Measurements from ENCODE around the gene MPP1.

Gene MPP1

DNA sequence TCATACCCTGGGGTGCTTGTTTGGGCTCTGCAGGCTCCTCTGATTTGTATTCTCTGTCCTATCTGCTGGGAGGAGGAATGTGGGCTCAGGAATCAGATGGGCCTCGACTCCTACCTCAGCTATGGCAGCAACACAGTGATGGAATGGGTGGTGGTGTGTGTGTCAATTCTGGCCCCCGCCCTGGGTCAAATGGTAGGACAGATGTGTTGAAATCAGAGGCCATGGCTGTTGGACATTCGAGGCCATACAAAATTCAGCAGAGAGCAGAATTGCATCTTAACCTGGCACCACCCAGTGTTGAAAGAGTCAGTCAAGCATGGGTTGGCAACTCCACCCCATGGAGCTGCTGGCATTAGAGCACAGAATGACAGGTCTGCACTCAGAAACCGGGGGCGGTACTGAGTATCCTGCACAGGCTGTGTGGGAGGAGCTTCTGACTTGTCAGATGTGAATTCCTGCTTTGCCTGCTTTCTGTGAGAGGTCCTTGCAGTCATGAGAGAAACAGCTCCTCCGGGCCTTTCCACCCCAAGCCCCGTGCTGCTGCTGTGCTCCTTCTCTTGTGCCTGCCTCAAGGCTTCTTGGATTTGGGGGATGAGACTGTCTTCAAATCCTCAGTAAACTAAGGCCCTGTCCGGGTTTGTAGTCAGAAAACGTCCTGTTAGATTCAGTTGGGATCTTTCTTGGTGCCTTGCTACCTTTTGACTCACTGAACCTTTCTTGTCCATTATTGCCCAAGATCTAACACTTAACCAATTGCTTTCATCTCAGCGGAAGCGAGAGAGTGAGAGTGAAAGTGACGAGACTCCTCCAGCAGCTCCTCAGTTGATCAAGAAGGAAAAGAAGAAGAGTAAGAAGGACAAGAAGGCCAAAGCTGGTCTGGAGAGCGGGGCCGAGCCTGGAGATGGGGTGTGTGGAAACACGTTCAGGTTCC is 29.6 kb downstream of the MPP1 start:
- peak in 17 of 58 donors; percentile 1 to 65 (median 15) for DNase-seq

- DNase-seq = no peak
Measured at GRCh38 chrX:154774622-154775021, 30.7 kb downstream of the MPP1 start.

DNA sequence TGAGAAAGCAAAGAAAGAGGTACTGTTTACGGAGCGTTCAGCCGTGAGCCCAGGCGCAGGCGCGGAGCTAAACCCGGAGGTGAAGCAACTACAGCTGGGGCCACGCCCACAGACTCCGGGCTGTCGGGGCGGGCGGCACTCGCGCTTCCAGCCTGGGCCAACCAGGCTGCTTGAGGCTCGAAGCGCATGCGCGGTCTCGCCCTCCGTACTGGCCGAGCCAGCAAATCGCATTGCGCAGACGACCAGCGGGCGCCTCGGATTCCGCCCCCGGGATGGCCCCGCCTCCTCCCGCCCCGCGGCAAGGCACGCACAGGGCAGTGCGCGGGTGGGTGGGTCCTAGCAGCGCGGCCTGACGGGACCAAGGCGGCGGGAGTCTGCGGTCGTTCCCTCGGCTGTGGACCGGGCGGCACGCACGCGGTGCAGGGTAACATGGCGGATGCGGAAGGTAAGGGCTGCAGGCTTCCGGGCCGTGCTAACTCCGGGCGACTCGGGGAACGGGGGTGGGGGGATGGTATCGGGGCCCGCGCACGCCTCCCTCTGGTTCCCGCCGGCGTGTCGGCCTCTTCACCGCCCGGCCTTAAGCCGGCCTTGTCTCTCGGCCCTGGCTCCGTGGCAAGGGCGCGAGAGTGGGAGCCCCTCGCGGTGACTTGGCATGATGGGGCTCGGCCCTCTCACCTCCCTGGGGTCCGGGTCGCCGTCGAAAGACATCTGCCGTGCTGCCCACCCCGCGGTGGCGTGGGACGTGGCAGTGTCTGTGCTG is 42.6 kb downstream of the MPP1 start, which contains the start of gene DKC1:
TSS of gene DKC1 (plus strand) at position 328 of the 760 bp plus-strand sequence. CDS start at position 430, 102 bp downstream.
- peak; percentile 23 to 94 (median 88) for DNase-seq

GRCh38 chrX:154761977-154762536 is 43.2 kb downstream of the MPP1 start:
- no peak for DNase-seq

- DNase-seq = peak in 3 of 58 donors; percentile 2 to 39 (median 7)
Measured at GRCh38 chrX:154758696-154759095, 46.6 kb downstream of the MPP1 start.

DNA sequence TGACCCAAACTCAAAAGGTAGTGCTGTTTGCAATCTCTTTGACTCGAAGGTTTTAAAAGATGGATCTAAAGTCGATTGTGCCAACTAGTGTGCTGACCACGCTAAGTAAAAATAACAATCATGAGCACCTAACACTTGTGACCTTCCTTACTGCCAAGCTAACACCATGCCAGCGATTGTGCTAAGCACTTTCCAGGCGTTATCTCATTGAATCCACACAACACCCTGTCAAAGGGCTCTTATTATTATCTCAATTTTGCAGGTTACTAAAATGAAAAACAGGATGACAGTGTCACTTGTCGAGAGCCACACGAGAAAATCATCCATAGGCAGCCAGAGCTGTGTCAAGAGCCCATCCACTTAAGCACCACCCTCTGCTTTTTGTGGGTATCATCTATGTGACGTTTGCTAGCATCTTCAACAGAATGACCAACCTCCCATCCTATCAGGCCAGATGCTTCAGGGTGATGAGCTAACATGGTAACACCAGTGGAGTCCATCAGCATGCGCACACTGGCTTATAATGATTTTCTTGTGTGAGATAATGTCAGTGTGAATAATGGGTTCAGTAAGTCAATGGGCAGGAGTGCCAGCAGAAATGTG is 53.5 kb downstream of the MPP1 start:
- DNase-seq = no peak

GRCh38 chrX:154751203-154751668 is 54.0 kb downstream of the MPP1 start:
- DNase-seq = no peak

GRCh38 chrX:154750301-154751202 is 54.7 kb downstream of the MPP1 start, which contains the start of gene GAB3:
TSS of gene GAB3 (minus strand) at chrX:154751077. CDS start at chrX:154751025, 52 bp downstream.
- DNase-seq = no peak

- DNase-seq = no peak
Measured at GRCh38 chrX:154749856-154750255, 55.4 kb downstream of the MPP1 start.

DNA sequence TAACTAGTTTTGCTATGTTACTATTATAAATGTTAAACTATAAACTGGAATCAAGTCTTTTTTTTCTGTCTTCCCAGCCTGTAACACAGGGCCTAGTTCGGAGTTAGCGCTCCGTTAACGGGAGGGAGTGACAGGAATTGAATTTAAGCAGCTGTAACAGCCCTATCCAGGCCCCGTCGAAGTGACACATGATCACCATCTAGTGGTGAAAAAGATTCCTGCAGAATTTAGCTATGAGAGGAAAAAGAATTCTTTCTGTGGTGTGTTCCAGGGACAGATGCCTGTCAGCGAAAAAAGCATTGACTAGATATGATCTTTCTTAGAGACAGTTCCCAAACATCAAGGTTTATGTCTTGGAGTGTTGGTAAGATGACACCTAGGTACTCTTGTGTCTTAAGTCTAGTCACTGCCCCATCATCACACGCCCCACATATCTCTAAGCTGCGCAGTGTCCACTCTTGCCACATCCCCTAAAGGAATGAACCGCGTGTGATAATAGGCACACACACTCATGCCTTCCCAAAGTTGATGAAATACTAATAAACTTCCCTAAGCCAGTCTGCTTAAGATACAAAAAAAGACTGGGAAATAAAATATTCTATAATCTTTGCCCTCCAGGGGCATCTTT is 56.5 kb downstream of the MPP1 start:
- peak in 17 of 58 donors; percentile 1 to 67 (median 6) for DNase-seq

- DNase-seq = no peak
Measured at GRCh38 chrX:154742613-154743012, 62.7 kb downstream of the MPP1 start.

GRCh38 chrX:154739952-154740465 is 65.3 kb downstream of the MPP1 start:
- DNase-seq = no peak

DNA sequence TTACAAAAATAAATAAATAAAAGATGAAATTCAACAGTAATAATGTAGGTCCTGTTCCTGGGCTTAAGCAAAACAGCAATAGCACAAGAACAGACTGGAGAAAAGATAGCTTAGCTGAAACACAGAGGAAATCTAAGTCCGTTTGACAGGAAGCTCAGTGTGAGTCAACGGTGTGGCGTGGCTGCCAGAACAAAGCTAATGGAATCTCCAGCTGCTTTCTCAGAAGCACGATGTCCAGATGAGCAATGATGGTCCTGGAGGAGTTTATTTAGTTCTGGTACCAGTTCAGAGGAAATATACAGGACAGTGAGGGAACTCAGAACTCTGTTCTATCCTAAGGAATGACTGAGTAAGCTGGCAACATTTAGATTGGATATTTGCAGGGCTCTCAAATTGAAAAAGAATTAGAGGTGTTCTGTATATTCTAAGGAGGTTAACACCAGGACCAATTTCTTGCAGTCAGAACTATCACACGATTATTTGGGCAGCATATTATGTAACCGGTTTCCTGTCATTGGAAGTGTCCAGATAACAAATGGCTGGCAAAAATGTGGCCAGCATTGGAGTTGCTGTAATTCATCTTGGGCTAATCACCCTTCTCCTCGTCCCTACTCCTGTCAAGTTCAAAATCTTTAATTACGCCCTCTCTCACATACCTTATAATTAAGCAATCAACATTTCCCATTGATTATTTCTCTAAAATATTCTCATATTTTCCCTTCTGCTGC is 67.1 kb downstream of the MPP1 start:
- DNase-seq = no peak

DNA sequence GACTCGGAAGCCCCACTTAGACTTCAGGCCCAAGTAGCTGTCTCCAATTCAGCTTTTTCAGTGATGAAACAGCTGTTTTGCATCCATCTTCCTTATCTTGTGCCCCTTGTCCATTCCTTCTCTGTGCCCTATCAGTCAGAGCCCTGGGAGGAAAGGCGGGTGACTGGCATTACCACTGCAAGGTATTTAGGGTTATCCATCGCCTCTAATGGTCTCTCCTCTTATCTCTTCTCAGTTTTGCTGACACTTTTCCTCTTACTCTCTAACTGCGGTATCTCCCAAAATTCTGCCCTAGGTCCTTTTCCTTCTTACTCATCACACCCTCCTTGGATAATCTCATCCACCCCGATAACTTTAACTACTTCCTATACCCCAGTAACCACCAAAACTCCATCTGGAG is 68.1 kb downstream of the MPP1 start:
- no peak for DNase-seq

GRCh38 chrX:154735695-154736393 is 69.4 kb downstream of the MPP1 start:
- DNase-seq = no peak

- peak in 13 of 58 donors; percentile 4 to 51 (median 19) for DNase-seq
Measured at GRCh38 chrX:154734061-154734781, 71.1 kb downstream of the MPP1 start.

DNA sequence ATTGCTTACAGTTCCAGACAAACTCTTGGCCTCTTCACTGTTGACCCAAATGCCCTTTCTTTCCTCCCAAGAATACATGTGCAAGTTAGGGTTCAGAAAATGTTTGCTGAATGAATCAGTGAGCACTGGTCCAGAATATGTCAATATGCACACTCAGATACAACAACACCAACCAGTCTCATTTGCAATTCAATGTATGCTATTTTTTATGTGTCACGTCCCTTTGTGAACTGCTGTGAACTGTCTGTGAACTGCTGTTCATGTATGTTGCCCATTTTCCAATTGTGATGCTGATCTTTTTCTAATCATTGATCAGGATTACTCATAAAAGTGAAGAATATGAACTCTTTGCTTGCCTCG is 72.2 kb downstream of the MPP1 start:
- no peak for DNase-seq
